ENCODE data around the gene WDPCP.

DNA sequence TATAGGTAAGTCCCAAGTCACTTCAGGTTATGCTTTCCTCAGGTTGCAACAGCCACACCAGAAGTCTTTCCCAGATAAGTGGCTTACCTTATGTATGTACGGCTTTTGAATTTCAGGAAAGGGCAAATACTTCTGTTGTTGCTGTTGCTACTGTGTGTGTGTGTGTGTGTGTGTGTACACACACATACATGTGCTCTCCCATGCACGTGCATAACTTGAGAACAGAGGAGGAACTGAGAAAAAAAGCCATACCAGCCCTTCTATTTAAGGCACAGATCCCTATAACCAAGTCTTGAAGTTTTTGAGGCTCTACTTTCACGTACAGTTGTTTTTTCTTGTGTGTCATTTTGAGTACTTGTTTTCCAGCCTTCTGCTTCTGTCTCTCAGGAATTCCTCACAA is 62.4 kb downstream of the WDPCP start:
- TF ChIP-seq, protein P1, sequence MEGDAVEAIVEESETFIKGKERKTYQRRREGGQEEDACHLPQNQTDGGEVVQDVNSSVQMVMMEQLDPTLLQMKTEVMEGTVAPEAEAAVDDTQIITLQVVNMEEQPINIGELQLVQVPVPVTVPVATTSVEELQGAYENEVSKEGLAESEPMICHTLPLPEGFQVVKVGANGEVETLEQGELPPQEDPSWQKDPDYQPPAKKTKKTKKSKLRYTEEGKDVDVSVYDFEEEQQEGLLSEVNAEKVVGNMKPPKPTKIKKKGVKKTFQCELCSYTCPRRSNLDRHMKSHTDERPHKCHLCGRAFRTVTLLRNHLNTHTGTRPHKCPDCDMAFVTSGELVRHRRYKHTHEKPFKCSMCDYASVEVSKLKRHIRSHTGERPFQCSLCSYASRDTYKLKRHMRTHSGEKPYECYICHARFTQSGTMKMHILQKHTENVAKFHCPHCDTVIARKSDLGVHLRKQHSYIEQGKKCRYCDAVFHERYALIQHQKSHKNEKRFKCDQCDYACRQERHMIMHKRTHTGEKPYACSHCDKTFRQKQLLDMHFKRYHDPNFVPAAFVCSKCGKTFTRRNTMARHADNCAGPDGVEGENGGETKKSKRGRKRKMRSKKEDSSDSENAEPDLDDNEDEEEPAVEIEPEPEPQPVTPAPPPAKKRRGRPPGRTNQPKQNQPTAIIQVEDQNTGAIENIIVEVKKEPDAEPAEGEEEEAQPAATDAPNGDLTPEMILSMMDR (IDR thresholded peaks at IDR 0.05): no peak
- TF ChIP-seq POLR2A (IDR thresholded peaks at IDR 0.05): no peak
- TF ChIP-seq EP300 (IDR thresholded peaks at IDR 0.05): no peak

All from ovary (tissue), 3 donors.